Retinal pigment epithelial cell (primary cell): Measurements from ENCODE around the gene VPS26B.
A peak's percentile ranks its signal among the peaks of the same experiment; 100 is the strongest.
"Not testable (repeated sequence)": the region's sequence is repeated elsewhere in the genome, so short reads cannot be mapped to it uniquely, and the experiment has no call there.

Experiments
- DNase-seq: peaks from one replicate; pipeline ENCODE4 v3.0.0-alpha.2; 2010; ENCODE audit warnings: low read depth
- H3K4me3 ChIP-seq: 2 replicates; pipeline ENCODE4 v1.5.1; 2011; ENCODE audit warnings: mild to moderate bottlenecking, low read length, control low read depth, moderate library complexity
- TF ChIP-seq, protein P1 (sequence below): conservative IDR thresholded peaks from 2 replicates; pipeline ENCODE4 v1.5.1; 2011; ENCODE audit warnings: low read depth, low read length, control low read depth, inconsistent platforms

VPS26B gene

DNA sequence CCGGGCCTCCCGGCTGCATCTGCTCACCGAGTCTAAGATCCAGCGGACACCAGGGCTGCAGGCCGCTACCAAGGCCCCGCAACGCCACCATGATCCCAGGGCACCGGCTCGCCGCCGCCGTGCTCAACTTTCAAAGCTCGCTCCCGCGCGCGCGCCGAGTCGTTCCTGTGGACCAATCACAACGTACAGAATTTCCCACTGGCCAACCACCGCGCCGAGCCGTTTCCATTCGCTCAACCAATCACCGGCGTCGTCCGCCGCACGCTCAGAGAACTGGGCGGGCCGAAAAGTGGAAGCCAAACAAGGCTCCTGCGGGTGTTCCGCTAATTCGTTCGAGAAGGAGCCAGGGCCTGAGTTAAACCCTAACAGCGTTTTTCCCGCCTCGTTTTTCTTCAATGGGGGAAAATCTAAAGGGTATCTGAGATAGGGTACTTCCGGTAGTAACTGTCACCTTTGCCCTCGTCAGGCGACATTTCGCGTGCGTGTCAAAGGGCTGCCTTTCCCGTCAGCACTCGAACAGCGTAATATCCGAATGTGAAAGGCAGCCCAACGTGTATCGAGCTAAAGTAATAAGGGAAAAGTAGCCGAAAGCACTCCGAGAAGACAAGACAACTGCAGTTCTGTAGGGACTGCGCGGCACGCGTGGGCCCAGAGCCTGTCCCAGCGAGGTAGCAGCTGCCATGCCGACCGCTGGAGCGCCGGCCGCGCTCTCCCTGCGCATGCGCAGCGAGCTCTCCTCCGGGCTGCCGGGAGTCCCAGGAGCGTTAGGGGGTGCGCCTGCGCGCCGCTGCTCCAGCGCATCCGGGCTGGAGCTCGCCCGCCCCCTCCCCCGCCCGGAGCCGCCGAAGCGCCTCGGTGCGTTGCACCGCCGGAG lies at the start of gene VPS26B, which contains the start of gene NCAPD3:
Gene VPS26B, plus strand, starts transcription at position 836 of the 874 bp plus-strand sequence. CDS start 452 bp downstream, outside the sequence.
Gene NCAPD3, minus strand, starts transcription at position 132 of the 874 bp plus-strand sequence. Its CDS starts 41 bp downstream, at position 91.
- DNase-seq: peak; percentile 78
- H3K4me3 ChIP-seq: peak within 1 kb of the TSS; percentile 94
- TF ChIP-seq, protein P1, sequence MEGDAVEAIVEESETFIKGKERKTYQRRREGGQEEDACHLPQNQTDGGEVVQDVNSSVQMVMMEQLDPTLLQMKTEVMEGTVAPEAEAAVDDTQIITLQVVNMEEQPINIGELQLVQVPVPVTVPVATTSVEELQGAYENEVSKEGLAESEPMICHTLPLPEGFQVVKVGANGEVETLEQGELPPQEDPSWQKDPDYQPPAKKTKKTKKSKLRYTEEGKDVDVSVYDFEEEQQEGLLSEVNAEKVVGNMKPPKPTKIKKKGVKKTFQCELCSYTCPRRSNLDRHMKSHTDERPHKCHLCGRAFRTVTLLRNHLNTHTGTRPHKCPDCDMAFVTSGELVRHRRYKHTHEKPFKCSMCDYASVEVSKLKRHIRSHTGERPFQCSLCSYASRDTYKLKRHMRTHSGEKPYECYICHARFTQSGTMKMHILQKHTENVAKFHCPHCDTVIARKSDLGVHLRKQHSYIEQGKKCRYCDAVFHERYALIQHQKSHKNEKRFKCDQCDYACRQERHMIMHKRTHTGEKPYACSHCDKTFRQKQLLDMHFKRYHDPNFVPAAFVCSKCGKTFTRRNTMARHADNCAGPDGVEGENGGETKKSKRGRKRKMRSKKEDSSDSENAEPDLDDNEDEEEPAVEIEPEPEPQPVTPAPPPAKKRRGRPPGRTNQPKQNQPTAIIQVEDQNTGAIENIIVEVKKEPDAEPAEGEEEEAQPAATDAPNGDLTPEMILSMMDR: no peak

DNA sequence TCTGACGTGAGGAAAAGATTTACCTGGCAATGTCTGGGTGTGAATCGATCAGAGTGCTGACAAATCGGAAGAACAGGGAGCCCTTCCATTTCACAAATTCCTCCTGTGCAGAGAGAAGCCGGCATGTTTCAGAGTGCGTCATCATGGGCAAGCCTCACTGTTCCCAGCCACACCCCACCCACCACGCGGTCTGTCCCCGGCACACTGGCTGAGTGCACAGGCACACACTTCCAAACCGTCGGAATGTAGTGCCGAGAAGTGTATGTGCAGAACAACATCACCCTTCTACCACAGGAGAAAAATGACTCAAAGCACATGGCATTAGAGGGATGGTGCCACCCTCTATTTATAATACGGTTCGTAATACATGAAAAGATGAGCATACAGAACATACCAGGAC lies 48.2 kb upstream of the VPS26B start:
- TF ChIP-seq, protein P1: no peak
- DNase-seq: no peak
- H3K4me3 ChIP-seq: no peak overlapping the region

DNA sequence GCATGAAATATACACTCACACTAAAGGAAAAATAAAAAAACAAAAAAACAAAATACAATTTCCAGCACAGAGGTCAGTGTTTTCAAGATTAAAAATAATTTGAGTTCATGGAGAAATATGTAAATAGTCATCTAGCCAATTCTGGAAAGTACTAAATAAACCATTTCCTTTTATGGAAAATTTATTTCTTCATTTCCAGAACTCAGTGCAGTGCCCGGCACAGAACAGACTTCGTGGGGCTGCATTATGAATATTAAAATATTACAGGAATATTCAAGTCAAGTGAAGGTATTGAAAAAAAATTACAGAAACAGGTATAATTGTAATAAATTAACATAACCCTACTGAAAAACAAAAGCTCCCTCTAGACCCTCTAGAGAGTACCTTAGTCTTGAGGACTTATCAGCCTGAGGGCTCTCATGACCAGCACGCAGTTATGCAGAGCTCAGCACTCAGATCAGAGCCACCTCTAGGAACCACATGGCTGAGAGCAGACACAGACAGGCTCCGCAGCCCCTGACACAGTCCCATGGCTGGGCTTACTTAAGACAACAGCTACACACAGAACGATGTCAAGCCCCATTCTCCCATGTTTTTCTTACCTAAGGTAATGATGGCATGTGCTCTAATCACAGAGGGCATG lies 46.3 kb upstream of the VPS26B start:
- TF ChIP-seq, protein P1: no peak
- H3K4me3 ChIP-seq: no peak overlapping the region
- DNase-seq: no peak

DNA sequence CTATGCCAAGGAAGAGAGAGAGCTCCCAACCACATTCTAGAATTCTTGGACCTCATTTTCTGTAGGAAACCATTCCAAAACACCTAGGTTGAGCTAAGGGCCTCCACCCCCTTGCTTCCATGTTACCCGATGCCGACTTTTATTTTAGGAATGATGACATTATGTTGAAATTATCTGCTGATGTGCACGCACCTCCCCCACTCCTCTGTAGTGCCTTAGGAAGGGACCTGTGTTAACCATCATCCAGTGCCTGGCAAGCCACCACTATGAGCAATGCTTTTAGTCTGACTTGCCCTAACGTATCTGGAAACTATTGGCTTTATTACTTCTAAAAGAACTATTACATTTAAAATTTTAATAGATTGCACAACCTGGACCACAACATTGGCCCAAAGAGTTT lies 42.8 kb upstream of the VPS26B start:
- TF ChIP-seq, protein P1: no peak
- no peak overlapping the region for H3K4me3 ChIP-seq
- no peak for DNase-seq

DNA sequence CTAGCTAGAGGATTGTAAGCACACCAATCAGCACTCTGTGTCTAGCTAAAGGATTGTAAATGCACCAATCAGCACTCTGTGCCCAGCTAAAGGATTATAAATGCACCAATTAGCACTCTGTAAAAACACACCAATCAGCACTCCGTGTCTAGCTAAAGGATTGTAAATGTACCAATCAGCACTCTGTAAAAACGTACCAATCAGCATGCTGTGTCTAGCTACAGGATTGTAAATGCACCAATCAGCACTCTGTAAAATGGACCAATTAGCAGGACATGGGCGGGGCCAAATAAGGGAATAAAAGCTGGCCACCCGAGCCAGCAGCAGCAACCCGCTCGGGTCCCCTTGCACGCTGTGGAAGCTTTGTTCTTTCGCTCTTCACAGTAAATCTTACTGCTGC lies 36.4 kb upstream of the VPS26B start:
- H3K4me3 ChIP-seq, DNase-seq: not testable (repeated sequence)

DNA sequence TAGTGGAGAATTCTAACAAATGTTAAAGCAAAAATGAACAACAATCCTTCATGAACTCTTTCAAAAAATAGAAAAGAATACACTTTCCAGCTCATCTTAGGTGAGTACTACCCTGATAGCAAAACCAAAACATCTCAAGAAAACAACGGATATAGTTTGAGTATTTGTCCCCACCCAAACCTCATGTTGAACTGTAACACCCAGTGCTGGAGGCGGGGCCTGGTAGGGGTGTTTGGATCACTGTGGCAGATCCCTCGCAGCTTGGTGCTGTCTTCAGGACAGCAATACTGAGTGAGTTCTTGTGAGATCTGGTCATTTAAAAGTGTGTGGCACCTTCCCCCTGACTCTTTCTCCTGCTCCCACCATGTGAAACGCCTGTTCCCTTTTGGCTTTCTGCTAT lies 27.7 kb upstream of the VPS26B start:
- no peak overlapping the region for H3K4me3 ChIP-seq
- DNase-seq: no peak
- TF ChIP-seq, protein P1: no peak

DNA sequence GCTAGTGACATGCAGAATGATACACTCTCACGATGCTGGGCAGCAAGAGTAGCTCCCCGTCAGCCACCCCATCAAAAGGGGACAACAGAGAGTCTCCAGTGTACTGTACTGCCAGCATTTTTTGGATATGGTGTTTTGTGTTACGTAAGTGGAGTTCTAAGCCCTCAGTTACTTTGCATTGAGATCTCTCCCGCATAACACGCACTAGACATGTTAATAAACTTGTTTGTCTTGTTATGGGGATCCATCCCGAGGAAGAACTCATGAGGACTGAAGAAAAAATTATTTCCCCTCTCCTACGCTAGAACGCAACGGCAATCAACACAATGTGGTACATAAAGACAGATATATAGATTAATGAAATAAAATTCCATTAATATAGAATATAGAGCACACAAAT lies 24.9 kb upstream of the VPS26B start:
- no peak overlapping the region for H3K4me3 ChIP-seq
- TF ChIP-seq, protein P1: no peak
- DNase-seq: no peak
